ENCODE results near the gene CFAP221.

CFAP221 gene
- 0 to 0.24 (median 0) reads per million in 4 experiments for total RNA-seq

DNA sequence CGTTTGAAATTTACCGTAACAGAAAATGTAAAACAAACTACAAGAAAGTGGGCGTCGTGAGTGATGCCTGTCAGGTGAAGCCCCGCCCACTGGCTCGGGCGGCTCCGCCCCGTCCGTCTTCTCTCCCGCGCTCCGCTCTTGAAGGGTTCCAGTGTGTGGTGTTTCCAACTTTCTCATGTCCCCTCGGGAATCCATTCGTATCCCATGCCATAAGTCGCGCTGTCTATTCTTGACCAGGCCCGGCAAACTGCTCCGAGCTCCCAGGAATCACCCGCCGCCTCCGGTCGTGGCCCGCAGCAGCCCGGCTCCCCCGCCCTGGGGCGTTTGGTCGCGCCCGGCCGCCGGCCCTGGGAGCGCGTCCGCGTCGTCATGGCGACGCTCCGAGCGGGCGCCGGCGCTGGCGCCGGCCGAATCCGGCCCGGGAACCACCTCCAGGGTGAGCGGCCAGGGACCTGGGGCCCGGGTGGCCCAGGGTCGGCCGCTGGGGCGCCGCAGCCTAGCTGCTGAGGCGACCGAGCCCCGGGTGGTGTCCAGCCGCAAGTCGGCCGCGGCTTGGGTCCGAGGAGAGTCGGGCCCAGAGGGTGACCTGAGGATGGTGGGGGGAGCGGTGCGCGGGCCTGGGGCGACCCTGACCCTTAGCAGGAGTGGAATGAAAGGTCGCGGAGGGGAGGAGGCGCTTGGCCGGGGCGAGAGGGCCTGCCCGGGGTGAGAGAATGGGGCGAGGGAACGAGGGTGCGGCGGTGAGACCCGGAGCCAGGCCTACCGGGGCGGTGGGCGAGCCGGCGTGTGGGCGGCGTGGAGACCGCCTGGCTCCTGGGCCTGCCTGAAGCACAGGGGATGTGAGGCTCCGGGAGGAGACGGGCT, at the start of gene CFAP221:
CFAP221 (plus strand) TSS at position 375 of the 864 bp plus-strand sequence. CDS start 1,683 bp downstream, outside the sequence.
- DNase-seq, result no peak

DNA sequence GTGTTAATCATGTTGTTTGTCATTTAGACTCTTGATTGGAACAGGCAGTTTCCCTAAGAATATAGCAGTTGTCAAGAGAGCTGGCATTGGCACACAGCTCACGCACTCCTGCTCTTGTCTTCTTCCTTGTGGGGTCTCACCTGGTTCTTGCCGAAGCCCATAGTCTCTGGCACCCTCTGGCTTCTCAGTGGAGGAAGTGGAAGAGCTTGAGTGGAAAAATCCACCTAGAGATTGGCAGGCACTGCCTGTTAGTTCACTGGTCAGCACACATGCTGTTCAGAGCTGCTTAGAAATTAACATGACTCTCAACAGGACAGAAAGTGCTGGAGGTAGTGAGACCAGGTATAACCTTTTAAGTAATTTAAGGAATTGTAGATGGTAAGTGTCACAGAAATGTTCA, 48.3 kb upstream of the CFAP221 start:
- DNase-seq, result no peak

DNA sequence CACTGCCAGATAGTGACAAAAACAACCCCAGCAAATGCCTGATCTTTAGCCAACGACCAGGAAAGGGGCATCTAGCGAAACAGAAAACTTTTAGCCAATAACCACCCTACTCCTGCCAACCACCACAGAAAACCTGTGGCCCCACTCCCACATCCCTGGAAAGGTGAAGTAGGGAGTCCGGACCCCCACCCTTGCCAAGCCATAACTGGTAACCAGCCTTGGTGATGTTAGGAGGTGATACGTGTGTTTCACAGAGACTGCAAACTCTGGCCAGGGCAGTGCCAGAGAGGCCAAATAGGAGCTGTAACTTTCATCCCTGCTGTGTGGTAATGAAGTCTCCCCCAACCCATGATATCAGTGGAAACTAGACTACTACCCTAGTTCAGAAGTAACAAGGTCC, 47.6 kb upstream of the CFAP221 start:
- DNase-seq, result no peak

DNA sequence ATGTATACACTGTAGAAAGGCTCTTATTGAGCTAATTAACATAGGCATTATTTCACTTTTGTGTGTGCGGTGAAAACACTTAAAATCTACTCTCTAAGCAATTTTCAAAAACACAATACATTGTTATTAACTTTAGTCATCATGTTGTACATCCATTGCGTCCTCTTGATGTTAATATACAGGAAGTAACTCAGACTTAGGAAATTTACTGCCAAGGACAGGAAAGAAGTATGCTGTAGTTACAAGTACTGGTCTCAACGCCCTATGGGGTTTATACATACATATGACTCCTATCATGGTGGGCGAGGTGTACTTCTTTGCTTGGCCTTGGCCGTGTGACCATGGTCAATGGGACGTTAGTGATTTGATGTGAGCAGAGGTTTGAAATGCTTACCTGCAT, 35.5 kb upstream of the CFAP221 start:
- no peak for DNase-seq

DNA sequence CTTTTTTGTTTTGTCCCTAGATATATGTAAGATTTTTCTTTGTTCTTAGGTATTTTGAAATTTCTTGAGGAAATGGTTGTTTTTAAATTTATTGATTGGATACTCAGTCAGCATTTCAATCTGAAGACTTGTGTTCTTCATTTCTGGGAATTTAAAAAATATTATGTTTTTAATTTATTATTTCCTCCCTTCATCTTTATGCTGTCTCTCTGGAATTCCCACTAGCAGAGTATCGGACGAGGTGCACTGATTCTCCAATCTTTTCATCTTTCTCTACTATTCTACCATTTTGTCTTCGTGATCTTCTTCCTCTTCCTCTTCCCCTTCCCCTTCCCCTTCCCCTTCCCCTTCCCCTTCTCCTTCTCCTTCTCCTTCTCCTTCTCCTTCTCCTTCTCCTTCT, 32.3 kb upstream of the CFAP221 start:
- no peak for DNase-seq

DNA sequence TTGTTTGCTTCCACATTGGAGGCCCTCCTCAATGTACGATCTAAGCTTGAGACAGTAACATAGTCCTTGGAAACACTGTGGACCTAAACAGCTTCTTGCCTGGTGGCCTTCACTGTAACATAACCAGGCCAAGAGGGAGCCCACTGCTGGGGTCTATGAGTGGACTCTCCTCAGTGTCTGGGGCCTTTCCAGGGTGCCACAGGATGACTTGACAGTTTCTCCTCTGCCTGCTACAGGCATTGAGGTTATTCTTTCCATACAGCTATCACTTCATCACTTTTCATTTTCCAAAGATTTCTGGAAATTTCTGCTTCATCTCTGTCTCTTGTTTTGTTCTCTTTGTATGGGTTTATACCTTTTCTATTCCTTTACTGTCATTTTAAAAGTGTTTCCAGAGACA, 31.3 kb upstream of the CFAP221 start:
- no peak for DNase-seq

DNA sequence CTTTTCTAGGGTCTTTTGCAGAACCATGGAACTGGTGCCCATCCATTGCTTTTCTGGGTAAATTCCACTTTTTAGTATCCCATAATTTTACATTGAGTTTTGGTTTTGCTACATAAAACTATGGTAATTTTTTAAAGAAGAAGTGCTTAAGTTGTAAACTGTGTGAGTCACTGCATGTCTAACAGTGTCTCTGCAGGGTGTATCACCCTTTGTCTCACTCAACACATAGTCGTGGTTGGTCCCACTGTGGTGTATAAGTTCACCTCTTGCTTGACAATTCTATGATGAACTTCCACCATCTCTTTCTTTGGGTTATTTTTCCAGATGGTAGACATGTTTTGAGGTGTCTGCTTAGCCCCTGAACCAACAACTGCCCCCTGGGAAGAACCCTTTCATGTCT, 30.4 kb upstream of the CFAP221 start:
- DNase-seq, result no peak

DNA sequence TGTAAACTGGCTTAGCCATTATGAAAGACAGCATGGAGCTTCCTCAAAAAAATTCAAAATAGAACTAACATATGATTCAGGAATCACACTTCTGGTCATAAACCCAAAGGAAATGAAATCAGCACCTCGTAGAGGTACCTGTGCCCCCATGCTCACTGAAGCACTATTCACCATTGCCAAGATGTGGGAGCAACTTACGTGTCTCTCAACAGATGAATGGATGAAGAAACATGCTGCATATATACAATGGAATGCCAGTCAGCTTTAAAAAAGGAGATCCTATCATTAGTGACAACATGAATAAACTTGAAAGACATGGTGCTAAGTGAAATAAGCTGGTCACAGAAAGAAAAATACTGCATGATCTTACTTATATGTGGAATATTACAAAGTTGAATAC, 28.1 kb upstream of the CFAP221 start:
- no peak for DNase-seq

DNA sequence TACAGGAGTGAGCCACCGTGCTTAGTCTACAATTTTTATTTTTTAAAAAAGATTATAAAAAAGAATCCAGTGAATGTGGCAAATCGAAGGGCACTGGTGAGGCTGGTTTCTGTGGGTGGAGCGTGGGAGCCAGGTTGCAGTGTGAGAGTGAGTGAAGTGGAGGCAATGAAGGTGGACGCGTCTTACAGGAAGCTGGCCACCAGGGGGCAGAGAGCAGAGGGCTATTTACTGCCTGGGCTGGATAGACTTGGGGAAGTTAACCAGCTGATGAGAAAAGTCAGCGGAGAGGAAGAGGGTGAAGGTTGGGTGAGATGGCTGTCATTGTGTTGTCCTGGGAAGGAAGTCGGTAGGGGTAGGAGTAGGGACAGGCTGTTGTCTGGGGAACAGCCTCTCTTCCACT, 26.8 kb upstream of the CFAP221 start:
- DNase-seq, result no peak

DNA sequence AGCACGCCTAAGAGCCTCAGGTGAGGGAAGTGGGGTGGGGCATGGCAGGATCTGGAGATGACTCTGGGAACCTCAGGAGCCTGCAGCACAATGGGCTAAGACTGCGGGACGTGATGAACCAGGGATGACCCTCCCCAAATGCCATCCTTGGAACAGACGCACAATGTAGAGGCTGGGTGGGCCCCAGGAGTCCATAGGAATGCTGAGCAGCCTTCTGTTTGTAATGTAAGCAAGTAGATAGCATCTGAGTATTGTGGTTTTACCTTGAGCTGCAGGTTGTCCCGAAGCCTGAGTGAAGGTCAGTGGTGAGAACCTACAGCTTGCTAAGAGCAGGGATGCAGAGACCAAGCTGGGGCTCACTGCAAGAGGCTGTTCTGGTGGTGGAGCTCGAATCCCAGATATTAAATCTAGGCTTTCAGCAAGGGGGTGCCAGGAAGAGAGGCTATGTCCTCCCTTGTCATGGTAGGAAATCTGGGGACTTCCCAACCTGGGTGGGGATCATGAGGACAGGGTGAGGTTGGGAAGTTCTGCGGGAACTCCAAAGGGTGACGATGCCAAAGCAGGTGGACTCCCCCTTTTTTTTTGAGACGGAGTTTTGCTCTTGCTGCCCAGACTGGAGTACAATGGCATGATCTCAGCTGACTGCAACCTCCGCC, 25.7 kb upstream of the CFAP221 start:
- no peak for DNase-seq

DNA sequence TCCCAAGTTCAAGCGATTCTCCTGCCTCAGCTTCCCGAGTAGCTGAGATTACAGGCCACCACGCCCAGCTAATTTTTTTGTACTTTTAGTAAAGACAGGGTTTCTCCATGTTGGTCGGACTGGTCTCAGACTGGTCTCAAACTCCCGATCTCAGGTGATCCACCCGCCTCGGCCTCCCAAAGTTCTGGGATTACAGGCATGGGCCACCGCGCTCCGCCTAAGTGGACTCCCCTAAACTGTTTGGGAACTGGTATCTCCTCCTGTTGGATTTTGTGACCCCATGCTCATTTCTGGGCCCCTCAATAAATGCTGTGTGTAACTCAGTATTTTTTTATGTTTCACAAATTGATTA, 25.2 kb upstream of the CFAP221 start:
- DNase-seq, result no peak

DNA sequence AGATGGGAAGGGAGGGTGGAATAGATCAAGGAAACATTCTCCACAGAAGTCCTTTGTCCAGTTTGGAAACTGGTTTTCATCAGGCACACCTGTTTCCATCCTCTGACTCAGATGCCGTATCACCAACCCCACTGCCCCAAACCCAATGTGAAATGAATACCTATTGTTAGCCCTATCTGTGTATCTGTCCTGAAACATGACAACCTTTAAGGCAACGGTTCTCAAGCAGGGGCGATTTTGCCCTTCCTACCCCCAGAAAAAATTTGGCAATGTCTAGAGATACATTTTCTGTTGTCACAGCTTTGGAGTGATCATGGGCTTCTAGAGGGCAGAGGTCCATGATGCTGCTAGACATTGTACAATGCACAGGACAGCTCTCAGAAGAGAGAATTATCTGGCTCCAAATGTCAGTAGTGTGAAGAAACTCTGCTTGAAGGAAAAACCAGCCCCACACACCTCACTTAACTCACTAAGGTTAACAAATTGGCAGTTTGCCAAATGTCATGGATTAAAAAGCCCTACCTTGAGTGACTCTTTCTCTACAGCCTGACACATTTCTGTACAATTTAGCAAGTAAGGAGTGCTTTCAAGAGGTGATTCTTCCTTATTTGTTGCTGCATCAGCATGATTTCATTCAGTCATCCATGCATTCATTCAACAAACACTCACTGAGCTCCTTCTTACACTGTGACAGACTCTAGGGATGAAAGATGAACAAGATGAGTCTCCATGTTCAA, 23.4 kb upstream of the CFAP221 start:
- no peak for DNase-seq

DNA sequence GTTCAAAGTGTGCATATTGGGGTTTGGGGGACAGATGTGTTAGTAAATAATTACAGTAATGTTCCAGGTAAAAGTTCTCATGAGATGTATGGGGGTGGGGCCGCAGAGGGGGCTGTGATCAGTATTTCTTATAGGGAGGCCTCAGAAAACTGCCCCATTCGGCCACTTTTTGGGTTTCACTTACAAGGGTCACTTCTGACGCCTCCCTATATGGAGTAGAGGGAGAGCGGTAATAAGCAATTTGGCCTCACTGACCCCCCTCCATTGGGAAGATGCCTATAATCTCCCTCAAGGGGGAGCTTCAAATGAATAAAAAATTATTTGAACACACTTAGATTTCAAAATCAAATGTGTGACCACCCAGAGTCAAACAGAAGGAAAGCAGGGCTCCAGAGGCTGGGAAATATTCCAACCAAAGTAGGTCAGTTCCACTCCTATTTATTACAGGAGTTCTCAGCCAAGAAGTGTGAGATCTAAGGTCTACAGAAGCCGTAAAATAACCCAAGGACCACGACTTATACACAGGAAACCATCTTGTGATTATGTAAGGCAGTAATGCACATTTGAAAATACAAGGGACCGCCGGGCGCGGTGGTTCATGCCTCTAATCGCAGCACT, 22.7 kb upstream of the CFAP221 start:
- DNase-seq, result no peak

DNA sequence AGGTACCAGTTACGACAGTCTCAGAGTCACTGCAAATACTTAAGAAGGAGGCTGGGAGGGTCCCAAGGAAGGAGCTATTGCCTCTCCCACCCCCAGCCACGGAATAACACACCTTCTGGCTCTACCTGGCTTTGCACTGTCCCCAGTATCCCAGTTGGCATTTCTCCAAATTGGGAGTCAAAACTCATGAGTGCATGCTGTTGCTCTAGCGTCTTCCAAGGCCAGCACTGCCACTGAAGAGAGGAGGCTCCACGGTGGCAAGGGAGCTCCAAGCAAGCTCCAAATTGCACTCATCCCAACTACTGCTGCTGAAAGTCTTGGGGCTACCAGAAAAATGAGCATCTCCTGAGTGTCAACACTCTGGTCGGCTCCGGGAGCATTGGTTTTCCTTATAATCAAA, 21.6 kb upstream of the CFAP221 start:
- DNase-seq, result no peak

DNA sequence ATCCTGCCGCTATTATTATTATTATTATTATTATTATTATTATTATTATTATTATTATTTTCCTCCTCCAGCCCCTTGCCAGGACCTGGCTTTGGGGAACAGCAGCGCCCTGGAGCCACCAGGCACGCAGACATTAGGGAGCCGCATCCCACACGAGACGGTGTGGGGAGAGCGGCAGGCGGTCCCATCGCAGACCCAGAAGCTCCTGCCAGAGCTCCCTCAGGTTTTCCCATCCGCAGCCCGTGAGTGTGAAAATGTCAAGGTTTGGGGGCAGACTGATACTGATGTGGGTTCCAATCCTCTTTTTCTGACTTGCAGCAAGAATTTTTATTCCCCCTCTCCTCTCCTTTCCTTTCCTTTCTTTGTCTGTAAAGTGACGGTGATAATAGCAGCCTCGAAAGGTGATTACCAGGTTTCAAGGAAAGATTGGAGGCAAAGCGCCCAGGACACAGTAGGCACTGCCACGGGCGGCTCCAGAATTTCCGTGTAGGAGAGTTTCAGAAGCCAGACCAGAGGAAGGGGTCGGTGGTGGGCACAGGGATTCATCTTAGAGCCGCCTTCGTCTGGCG, 20.8 kb upstream of the CFAP221 start:
- no peak for DNase-seq

DNA sequence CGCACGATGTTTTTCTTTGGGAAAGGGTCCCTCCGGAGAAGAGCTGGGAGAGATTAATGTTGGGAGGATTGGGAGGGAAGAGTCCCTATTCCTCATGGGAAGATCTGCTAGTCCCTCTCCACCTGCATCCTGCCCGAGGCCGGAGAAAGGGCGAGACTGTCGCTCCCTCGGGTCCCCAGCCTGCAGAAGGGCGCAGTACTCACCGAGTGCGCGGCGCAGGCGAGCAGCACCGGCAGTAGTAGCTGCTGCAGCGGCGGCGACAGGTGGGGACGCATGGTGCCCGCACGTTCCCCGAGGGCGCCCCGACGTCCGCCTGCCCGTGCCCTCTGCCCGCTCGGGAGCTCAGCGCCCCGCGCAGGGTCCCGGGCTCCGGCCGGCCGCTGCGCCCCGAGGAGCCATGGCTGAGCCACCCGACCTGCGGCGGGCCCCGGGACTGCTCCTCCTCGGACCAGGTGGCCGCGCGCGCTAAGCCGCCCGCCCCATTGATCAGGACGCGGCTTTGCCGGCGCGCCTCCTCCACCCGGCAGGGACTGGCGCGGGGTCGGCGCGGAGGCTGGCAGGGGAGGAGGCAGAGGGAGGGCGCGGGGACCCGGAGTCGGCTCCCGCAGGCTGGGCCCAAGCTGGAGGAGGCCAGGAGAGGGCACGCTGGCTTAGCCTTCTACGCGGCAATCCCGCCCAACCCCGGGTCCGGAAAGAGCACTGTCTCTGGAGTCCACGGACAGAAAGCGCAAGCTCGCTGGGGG, 20.1 kb upstream of the CFAP221 start, which contains the start of gene SCTR:
SCTR (minus strand) TSS at position 532 of the 743 bp plus-strand sequence; CDS start at position 275, 257 bp downstream.
- no peak for DNase-seq

DNA sequence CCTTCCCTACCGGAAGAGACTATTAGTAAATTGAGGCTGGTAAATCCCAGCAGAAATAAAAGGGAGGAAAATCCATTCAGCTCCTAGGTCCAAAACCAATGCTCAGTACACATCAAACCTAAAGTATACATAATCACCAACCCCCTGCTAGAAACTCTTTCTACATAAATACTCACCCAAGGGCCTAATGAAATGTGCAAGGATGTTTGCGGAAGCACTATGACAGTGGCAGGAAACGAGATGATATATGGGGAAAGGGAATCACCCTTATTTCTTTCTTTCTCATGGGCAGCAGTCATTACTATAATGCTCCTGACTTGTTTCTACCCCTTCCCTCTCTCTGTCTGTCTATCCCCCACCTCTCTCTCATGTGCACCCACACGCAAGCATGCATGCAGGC, 18.6 kb upstream of the CFAP221 start:
- DNase-seq, result no peak

DNA sequence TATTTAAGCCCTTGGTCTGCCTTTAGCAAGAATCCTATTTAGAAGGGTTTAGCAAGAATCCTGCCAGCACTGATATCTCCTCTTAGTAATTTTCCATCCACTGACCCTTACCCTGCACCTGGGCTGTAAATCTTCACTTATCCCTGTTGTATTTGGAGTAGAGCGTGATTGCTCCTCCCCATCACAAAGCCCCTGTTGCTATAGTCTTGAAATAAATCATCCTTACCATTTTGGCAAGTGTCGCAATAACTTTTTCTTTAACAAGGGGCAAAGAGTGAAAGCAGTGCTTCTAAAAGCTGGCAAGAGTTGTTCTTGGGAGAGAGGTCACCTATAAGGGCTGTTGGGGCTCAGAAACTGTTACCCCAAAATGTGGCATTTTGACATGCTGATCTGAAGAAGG, 16.2 kb upstream of the CFAP221 start:
- no peak for DNase-seq

DNA sequence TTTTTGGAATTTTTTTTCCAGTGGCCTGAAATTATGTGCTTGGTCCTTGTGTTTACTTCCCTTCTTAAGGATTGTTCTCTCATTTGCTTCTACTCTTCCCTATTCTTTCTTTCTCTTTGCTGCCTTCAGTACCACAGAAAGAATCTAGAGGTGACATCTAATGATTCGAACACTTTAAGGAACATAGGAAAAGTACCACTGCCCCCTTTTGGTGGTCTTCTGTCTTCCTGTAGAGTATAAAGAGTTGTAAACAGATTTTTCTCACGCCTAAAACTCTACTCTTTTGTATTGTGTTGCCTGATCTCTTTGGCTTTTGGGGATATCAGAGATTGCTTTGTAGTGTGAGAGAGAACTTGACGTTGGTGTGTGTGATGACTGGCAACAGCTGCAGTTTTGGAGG, 13.0 kb upstream of the CFAP221 start:
- no peak for DNase-seq

DNA sequence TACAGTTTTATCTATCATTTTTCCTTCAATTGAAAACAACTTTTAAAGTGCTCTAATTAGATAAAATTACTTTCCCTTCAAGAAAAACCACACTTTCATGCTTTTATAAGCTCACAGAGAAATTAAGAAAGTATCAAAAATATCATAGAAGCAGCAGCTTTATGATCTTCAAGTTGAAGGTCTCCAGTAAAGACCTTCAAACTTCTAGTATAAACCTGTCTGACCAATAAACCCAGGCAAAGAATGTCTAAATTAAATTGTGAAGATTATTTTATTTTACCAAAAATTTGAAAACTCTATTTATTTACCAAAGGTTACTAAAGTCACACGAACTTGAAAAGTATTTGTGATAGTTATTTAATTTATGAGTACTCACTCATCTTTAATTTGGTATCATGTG, 10.7 kb upstream of the CFAP221 start:
- no peak for DNase-seq

DNA sequence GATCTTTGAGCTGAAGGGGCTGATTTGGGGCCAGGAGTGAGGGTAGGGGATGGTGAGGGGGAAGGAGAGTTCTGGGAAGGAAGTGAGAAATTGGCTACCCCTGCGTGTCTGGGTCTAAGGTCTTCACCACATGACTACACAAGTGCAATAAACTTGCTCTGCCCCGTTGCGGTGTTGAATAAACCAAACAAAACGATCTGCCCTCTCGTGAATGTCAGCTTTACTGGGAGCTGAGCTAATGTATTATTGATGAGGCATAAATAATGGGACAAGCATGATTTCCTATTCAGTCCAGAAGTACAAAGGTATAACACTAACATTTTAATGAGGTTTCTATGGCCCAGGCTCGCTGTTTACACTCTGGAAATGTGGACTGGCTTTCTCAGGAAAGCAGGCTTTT, 8.0 kb upstream of the CFAP221 start:
- DNase-seq, result no peak

DNA sequence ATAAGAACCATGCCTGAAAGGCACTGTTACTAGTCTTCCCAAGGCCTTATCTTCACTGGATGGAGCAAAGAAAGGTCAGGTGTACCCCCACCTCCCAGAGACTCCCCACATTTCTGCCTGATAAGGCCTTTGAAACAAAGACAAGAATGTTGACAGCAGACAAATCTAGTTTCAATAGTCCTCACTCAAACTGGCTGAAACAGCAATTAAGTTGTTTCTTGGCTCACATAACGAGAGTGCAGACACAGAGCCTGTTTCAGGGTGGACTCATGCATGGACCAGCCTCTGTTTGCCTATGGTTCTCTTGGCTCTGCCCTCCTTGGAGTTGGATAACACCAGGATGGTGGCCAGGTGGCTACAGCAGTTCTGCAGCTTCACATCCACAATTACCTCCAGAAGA, 7.5 kb upstream of the CFAP221 start:
- no peak for DNase-seq
